Measurements from ENCODE around the gene TNFAIP8L1.

- TF ChIP-seq, protein P1, sequence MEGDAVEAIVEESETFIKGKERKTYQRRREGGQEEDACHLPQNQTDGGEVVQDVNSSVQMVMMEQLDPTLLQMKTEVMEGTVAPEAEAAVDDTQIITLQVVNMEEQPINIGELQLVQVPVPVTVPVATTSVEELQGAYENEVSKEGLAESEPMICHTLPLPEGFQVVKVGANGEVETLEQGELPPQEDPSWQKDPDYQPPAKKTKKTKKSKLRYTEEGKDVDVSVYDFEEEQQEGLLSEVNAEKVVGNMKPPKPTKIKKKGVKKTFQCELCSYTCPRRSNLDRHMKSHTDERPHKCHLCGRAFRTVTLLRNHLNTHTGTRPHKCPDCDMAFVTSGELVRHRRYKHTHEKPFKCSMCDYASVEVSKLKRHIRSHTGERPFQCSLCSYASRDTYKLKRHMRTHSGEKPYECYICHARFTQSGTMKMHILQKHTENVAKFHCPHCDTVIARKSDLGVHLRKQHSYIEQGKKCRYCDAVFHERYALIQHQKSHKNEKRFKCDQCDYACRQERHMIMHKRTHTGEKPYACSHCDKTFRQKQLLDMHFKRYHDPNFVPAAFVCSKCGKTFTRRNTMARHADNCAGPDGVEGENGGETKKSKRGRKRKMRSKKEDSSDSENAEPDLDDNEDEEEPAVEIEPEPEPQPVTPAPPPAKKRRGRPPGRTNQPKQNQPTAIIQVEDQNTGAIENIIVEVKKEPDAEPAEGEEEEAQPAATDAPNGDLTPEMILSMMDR (IDR thresholded peaks at IDR 0.05; ENCODE audit: control extremely low read depth in 1 of 3, insufficient read depth in 1 of 3, low read depth in 1 of 3, low read length in 3 of 3): no peak
- no peak for TF ChIP-seq ASH2L (IDR thresholded peaks at IDR 0.05; ENCODE audit: low read length)
- TF ChIP-seq EZH2 (IDR thresholded peaks at IDR 0.05; ENCODE audit: low read depth, low read length, severe bottlenecking): no peak
- TF ChIP-seq JUN (IDR thresholded peaks at IDR 0.05; ENCODE audit: low read depth, low read length): no peak
- no peak for TF ChIP-seq GABPA (IDR thresholded peaks at IDR 0.05; ENCODE audit: borderline replicate concordance, insufficient read depth, low read length)
- no peak for TF ChIP-seq MAX (IDR thresholded peaks at IDR 0.05)
- TF ChIP-seq RFX5 (IDR thresholded peaks at IDR 0.05; ENCODE audit: borderline replicate concordance, low read depth, low read length): no peak
- TF ChIP-seq POLR2AphosphoS5 (IDR thresholded peaks at IDR 0.05; ENCODE audit: low read depth, low read length): no peak
Measured at GRCh38 chr19:4664642-4665041, 25.3 kb downstream of the TNFAIP8L1 start.
